Activated CD4-positive, alpha-beta T cell treated with anti-CD3 and anti-CD28 coated beads for 36 hours (primary cell): ENCODE data around the gene DNAH17. TPM values are rescaled to one million over a fixed set of nuclear protein-coding genes. Genes with fewer than 3 reads are reported as not detected.

ENCODE experiments used
- ATAC-seq: fragments of 200-7000 bp; cut with Tn5 transposase; one replicate; pipeline ENCODE4 v1.10.0; 2021; ENCODE audit warnings: mild to moderate bottlenecking, moderate library complexity
- CTCF ChIA-PET: fragments of 350-600 bp; sonication (Branson Sonifier 250); formaldehyde crosslinking; loops from one replicate; lab custom pipeline; 2021; ENCODE audit warnings: antibody characterized with exemption; lab: Charles Lee
- POLR2A ChIA-PET: fragments of 350-600 bp; sonication (Branson Sonifier 250); formaldehyde crosslinking; loops from one replicate; lab custom pipeline; 2021; ENCODE audit warnings: antibody characterized with exemption, inconsistent platforms; lab: Charles Lee
- DNase-seq: peaks from one replicate; pipeline ENCODE4 v3.0.0-alpha.2; 2020
- H3K27ac Mint-ChIP-seq: one replicate; pipeline ENCODE4 v1.8.0; 2021; ENCODE audit warnings: mixed read lengths
- H3K27me3 Mint-ChIP-seq: one replicate; pipeline ENCODE4 v1.8.0; 2021; ENCODE audit warnings: mixed read lengths
- H3K36me3 Mint-ChIP-seq: one replicate; pipeline ENCODE4 v1.8.0; 2021; ENCODE audit warnings: low read depth, mixed read lengths
- H3K4me1 Mint-ChIP-seq: one replicate; pipeline ENCODE4 v1.8.0; 2021; ENCODE audit warnings: mixed read lengths
- H3K4me3 Mint-ChIP-seq: one replicate; pipeline ENCODE4 v1.8.0; 2021; ENCODE audit warnings: mild to moderate bottlenecking, moderate library complexity, mixed read lengths
- H3K9me3 Mint-ChIP-seq: one replicate; pipeline ENCODE4 v1.8.0; 2021; ENCODE audit warnings: low read depth, mixed read lengths
- intact Hi-C, 2 experiments: fragments of 100-400 bp; cut with DNase I in 1 of 2; cut with micrococcal nuclease in 1 of 2; formaldehyde crosslinking; loops; one replicate each; pipeline versions ENCODE4 v1.14.2 to v1.15.1; 2022 to 2024; cut with DNase I, micrococcal nuclease
- total RNA-seq, 2 experiments: library from RNA; stranded (reverse); gene quantifications; one replicate each; pipeline ENCODE4 v1.2.3, GENCODE V29; 2021

Gene DNAH17
- total RNA-seq, 2 experiments from 2014 or later = 0.12 to 0.14 TPM

GRCh38 chr17:78571329-78571728, 5.9 kb downstream of the DNAH17 start:
- CTCF ChIA-PET = interaction anchor here (0.6 to 1.0 kb wide), 2 partner anchors 56 to 541 kb away, joined by 3 read pairs; no protein-coding TSS in a partner anchor

DNA sequence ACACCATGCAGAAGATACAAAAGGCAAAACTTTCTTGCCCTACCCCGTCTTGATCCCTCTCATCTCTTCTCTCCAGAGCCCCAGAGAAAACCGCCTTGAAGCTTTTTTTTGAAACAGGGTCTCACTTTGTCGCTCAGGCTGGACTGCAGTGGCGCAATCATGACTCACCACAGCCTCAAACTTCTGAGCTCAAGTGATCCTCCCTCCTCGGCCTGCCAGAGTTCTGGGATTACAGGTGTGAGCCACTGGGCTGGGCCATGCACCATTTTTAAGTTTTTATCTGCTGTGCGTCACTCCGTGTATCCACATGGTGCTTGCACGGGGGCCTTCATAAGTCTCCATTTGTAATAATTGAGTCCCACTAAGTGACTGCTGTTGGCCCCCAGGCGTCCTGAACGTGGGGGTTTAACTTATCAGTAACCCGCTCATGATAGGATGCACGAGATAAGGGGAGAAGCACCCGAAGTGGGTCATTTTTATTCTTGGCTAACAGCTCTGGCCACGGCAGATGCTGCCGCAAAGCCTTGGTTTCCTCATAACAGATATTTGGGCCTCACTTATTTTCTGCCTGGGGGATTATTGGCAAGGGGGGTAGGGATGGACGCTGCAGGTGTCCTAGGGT, 8.6 kb downstream of the DNAH17 start:
- CTCF ChIA-PET = interaction anchor here (0.5 to 0.8 kb wide), 3 partner anchors 9 to 124 kb away, joined by 3 read pairs; no protein-coding TSS in a partner anchor
- H3K27ac Mint-ChIP-seq = no peak overlapping the region
- H3K9me3 Mint-ChIP-seq = no peaks in the 10 kb centered on the region
- H3K36me3 Mint-ChIP-seq = no peaks in the 10 kb centered on the region
- intact Hi-C loops = no loop called here
- H3K4me3 Mint-ChIP-seq = no peak overlapping the region
- ATAC-seq (no peak), DNase-seq (no peak)
- H3K4me1 Mint-ChIP-seq = no peaks in the 10 kb centered on the region
- POLR2A ChIA-PET = no interaction called here
- H3K27me3 Mint-ChIP-seq = no peaks in the 10 kb centered on the region

More at GRCh38 chr17:78571329-78571728, 5.9 kb downstream of the DNAH17 start:
- H3K36me3 Mint-ChIP-seq = no peaks in the 10 kb centered on the region
- intact Hi-C loops = no loop called here
- POLR2A ChIA-PET = no interaction called here
- H3K4me3 Mint-ChIP-seq = no peak overlapping the region
- no peaks in the 10 kb centered on the region for H3K27me3 Mint-ChIP-seq
- H3K9me3 Mint-ChIP-seq = no peaks in the 10 kb centered on the region
- no peaks in the 10 kb centered on the region for H3K4me1 Mint-ChIP-seq
- H3K27ac Mint-ChIP-seq = no peak overlapping the region
- ATAC-seq = no peak
- DNase-seq = no peak

GRCh38 chr17:78567991-78568390, 9.2 kb downstream of the DNAH17 start:
- Mint-ChIP-seq H3K27ac (no peak overlapping the region), H3K4me3 (no peak overlapping the region), H3K36me3 (no peaks in the 10 kb centered on the region), H3K4me1 (no peaks in the 10 kb centered on the region), H3K27me3 (no peaks in the 10 kb centered on the region), H3K9me3 (no peaks in the 10 kb centered on the region)
- no peak for DNase-seq
- intact Hi-C loops = no loop called here
- CTCF ChIA-PET = interaction anchor here (0.5 to 1.2 kb wide), 2 partner anchors 19 to 84 kb away, joined by 3 to 6 read pairs; no protein-coding TSS in a partner anchor
- POLR2A ChIA-PET = no interaction called here
- ATAC-seq = no peak

GRCh38 chr17:78566947-78567346, 10.2 kb downstream of the DNAH17 start:
- Mint-ChIP-seq H3K4me1 (no peaks in the 10 kb centered on the region), H3K36me3 (no peaks in the 10 kb centered on the region), H3K9me3 (no peaks in the 10 kb centered on the region), H3K27me3 (no peaks in the 10 kb centered on the region), H3K27ac (no peak overlapping the region), H3K4me3 (no peak overlapping the region)
- ATAC-seq (no peak), DNase-seq (no peak)
- ChIA-PET CTCF (interaction anchor here (0.7 to 1.3 kb wide), 4 partner anchors 18 to 828 kb away, joined by 3 to 6 read pairs (median 3); no protein-coding TSS in a partner anchor), POLR2A (no interaction called here)
- intact Hi-C loops = no loop called here

GRCh38 chr17:78563189-78564145, 13.7 kb downstream of the DNAH17 start:
- no peaks in the 10 kb centered on the region for H3K4me1 Mint-ChIP-seq
- CTCF ChIA-PET = no interaction called here
- no peaks in the 10 kb centered on the region for H3K27me3 Mint-ChIP-seq
- ATAC-seq (no peak), DNase-seq (no peak)
- H3K4me3 Mint-ChIP-seq = no peak overlapping the region
- H3K36me3 Mint-ChIP-seq = no peaks in the 10 kb centered on the region
- POLR2A ChIA-PET = no interaction called here
- intact Hi-C loops = no loop called here
- H3K9me3 Mint-ChIP-seq = no peaks in the 10 kb centered on the region
- H3K27ac Mint-ChIP-seq = no peak overlapping the region

DNA sequence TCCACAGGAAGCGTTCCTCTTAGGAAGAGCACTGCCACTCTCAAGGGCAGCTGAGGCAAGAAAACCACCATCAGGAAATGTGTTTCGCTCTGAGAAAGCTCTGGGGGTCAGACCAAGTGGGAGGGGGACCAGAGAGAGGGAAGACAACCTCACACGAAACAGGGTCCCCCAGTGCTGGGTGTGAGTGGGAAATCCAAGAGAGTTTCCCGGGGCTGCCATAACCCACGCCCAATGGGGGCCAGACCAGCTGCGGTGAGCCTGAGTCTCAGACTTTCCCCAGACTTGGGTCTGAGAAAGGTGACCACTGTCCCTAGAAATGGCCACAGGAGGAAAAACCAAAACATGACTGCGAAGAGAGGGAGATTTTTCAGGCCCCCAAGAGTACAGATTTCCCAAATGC, 14.5 kb downstream of the DNAH17 start:
- no peaks in the 10 kb centered on the region for H3K9me3 Mint-ChIP-seq
- POLR2A ChIA-PET = no interaction called here
- H3K4me1 Mint-ChIP-seq = no peaks in the 10 kb centered on the region
- intact Hi-C loops = no loop called here
- H3K27ac Mint-ChIP-seq = no peak overlapping the region
- no peak for DNase-seq
- no peak for ATAC-seq
- CTCF ChIA-PET = no interaction called here
- H3K27me3 Mint-ChIP-seq = no peaks in the 10 kb centered on the region
- no peaks in the 10 kb centered on the region for H3K36me3 Mint-ChIP-seq
- H3K4me3 Mint-ChIP-seq = no peak overlapping the region

DNA sequence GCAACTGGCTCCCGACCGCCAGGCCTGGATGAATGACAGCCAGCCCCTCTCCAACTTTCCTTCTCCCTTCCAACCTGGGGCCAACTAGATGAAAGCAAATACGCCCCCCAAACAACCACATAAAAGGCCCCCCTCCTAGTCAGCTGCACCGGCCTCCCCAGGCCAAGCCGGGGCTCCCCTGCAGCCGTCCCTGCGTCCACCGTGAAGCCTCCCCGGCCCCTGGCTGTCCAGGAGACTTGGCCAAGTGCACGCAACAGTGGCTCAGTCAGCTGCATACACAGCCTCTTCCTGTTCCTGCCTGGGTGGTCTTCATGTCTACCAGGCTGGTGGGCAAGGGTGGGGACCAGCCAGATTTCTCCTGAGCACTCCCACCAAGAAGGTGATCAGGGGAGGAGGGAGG, 16.0 kb downstream of the DNAH17 start:
- ChIA-PET POLR2A (no interaction called here), CTCF (no interaction called here)
- Mint-ChIP-seq H3K27me3 (no peaks in the 10 kb centered on the region), H3K27ac (no peak overlapping the region), H3K4me1 (no peaks in the 10 kb centered on the region), H3K9me3 (no peaks in the 10 kb centered on the region), H3K36me3 (no peaks in the 10 kb centered on the region), H3K4me3 (no peak overlapping the region)
- ATAC-seq (no peak), DNase-seq (no peak)
- intact Hi-C loops = no loop called here

GRCh38 chr17:78560731-78561130, 16.5 kb downstream of the DNAH17 start:
- intact Hi-C loops = no loop called here
- POLR2A ChIA-PET = no interaction called here
- no peak overlapping the region for H3K27ac Mint-ChIP-seq
- H3K27me3 Mint-ChIP-seq = no peaks in the 10 kb centered on the region
- no peaks in the 10 kb centered on the region for H3K36me3 Mint-ChIP-seq
- no peak overlapping the region for H3K4me3 Mint-ChIP-seq
- ATAC-seq (no peak), DNase-seq (no peak)
- H3K4me1 Mint-ChIP-seq = no peaks in the 10 kb centered on the region
- CTCF ChIA-PET = no interaction called here
- H3K9me3 Mint-ChIP-seq = no peaks in the 10 kb centered on the region

GRCh38 chr17:78559749-78560368, 17.3 kb downstream of the DNAH17 start:
- POLR2A ChIA-PET = no interaction called here
- ATAC-seq = no peak

GRCh38 chr17:78558989-78559388, 18.2 kb downstream of the DNAH17 start:
- ChIA-PET POLR2A (no interaction called here), CTCF (interaction anchor here (0.6 kb wide), 2 partner anchors 278 to 376 kb away, joined by 3 read pairs; no protein-coding TSS in a partner anchor)
- no peaks in the 10 kb centered on the region for H3K4me1 Mint-ChIP-seq
- DNase-seq (no peak), ATAC-seq (no peak)
- no peaks in the 10 kb centered on the region for H3K9me3 Mint-ChIP-seq
- intact Hi-C loops = no loop called here
- no peak overlapping the region for H3K4me3 Mint-ChIP-seq
- H3K27me3 Mint-ChIP-seq = no peaks in the 10 kb centered on the region
- no peaks in the 10 kb centered on the region for H3K36me3 Mint-ChIP-seq
- no peak overlapping the region for H3K27ac Mint-ChIP-seq

More at GRCh38 chr17:78559749-78560368, 17.3 kb downstream of the DNAH17 start:
- no peaks in the 10 kb centered on the region for H3K4me1 Mint-ChIP-seq
- CTCF ChIA-PET = interaction anchor here (0.6 to 1.1 kb wide), 5 partner anchors 8 to 279 kb away, joined by 3 to 4 read pairs (median 3); no protein-coding TSS in a partner anchor
- peak; percentile 60 for DNase-seq
- H3K4me3 Mint-ChIP-seq = no peak overlapping the region
- no peaks in the 10 kb centered on the region for H3K36me3 Mint-ChIP-seq
- no peaks in the 10 kb centered on the region for H3K27me3 Mint-ChIP-seq
- H3K9me3 Mint-ChIP-seq = no peaks in the 10 kb centered on the region
- H3K27ac Mint-ChIP-seq = no peak overlapping the region
- intact Hi-C loops = no loop called here

- intact Hi-C loops = no loop called here
- peak; percentile 33 for ATAC-seq
- DNase-seq = peak; percentile 44
- CTCF ChIA-PET = interaction anchor here (0.6 kb wide), 1 partner anchor 377 kb away, joined by 3 read pairs; no protein-coding TSS in a partner anchor
- POLR2A ChIA-PET = no interaction called here
- Mint-ChIP-seq H3K4me1 (no peaks in the 10 kb centered on the region), H3K27ac (no peak overlapping the region), H3K36me3 (no peaks in the 10 kb centered on the region), H3K9me3 (no peaks in the 10 kb centered on the region), H3K27me3 (no peaks in the 10 kb centered on the region), H3K4me3 (no peak overlapping the region)
Measured at GRCh38 chr17:78558181-78558850, 18.9 kb downstream of the DNAH17 start.
